Measurements from ENCODE around the gene GLYATL1. TPM values are rescaled to one million over a fixed set of nuclear protein-coding genes. Genes with fewer than 3 reads are reported as not detected.

The GLYATL1 gene
- total and polyA plus RNA-seq, 2 of the 13 experiments (the other 11 are each of a cell fraction or from before 2014, with no cell fraction given): 0.17 TPM; not detected in 1

DNA sequence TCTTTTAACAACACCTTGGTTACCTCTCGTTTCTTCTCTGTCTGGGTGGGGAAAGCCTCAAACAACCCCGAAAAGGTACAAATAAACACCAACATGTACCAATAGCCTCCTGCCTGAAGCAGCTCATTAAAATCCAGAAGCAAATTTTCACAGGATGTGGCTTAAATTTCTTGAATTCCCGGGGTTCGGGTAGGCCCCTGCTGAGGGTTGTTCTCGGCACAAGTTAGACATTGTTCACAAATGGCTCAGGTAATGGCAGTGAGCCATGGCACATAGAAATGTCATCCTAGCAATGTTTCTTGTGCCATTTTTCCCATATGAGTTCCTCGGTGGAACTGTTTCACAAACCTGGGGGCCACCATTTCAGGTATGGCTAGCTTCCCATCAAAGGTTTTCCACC, 19.7 kb upstream of the GLYATL1 start:
- TF ChIP-seq NR0B2 (CRISPR knock-in tag; IDR thresholded peaks at IDR 0.05) (no peak), ZNF570 (CRISPR knock-in tag; IDR thresholded peaks at IDR 0.05; ENCODE audit: borderline replicate concordance) (no peak), HDAC1 (CRISPR knock-in tag; IDR thresholded peaks at IDR 0.05) (no peak), TGIF2 (CRISPR knock-in tag; IDR thresholded peaks at IDR 0.05) (no peak), RBM22 (optimal IDR thresholded peaks at IDR 0.05; ENCODE audit: low read length) (no peak), NCOA2 (CRISPR knock-in tag; IDR thresholded peaks at IDR 0.05) (no peak), GLI4 (CRISPR knock-in tag; IDR thresholded peaks at IDR 0.05; ENCODE audit: borderline replicate concordance) (no peak)
- ChIA-PET POLR2A (no interaction called here), CTCF (ENCODE audit: low intra/inter-chr PET ratio, low total read pairs) (no interaction called here)
- H3K79me2 ChIP-seq (ENCODE audit: insufficient read depth, low read length): no peaks in the 10 kb centered on the region
- DNase-seq (ENCODE audit: low spot score): no peak
- H3K4me3 ChIP-seq (replicated peaks in 1 of 3; ENCODE audit: insufficient read depth in 1 of 3, low read depth in 2 of 3, low read length in 3 of 3): no peak overlapping the region
- ATAC-seq: no peak
- no TSS peak for BruUV-seq (replicated peaks)
- no peak for FAIRE-seq
- H3K9ac ChIP-seq (ENCODE audit: insufficient read depth, low read depth, low read length): no peak overlapping the region
- peaks cover 8% of the 10 kb centered on the region; the same call in 1 of the 2 replicates for H3K4me1 ChIP-seq (ENCODE audit: insufficient read depth, low read length)
- H3K27ac ChIP-seq (ENCODE audit: extremely low read length, insufficient read depth, low read length): no peak overlapping the region
- H3K27me3 ChIP-seq (ENCODE audit: control insufficient read depth in 1 of 2, insufficient read depth in 2 of 2, low read length in 2 of 2): no peaks in the 10 kb centered on the region; a peak in 1 of 5 replicates
- H4K20me1 ChIP-seq (ENCODE audit: insufficient read depth, low read length): no peaks in the 10 kb centered on the region
- WGBS (ENCODE audit: low lambda C conversion rate): 7% methylated on average over 6 of the region's 6 CpGs
- in situ Hi-C loops (cut with HindIII; ENCODE audit: extremely low pct_ligation_motif_present, low pct_unique_long_range_greater_than_20kb) (no loop called here), intact Hi-C loops (cut with micrococcal nuclease; ENCODE audit: unreplicated experiment) (no loop called here)
- H3K9me3 ChIP-seq (ENCODE audit: low read length): peaks cover 23% of the 10 kb centered on the region
- H3K36me3 ChIP-seq (replicated peaks in 1 of 2; ENCODE audit: control insufficient read depth in 1 of 2, insufficient read depth in 2 of 2, low read length in 2 of 2): no peaks in the 10 kb centered on the region
- H2AFZ ChIP-seq (ENCODE audit: low read length): no peak overlapping the region
- no peak overlapping the region for H3K4me2 ChIP-seq (ENCODE audit: low read depth, low read length)

GRCh38 chr11:58919980-58920379, 19.3 kb upstream of the GLYATL1 start:
- Histone ChIP-seq H4K20me1 (ENCODE audit: insufficient read depth, low read length) (no peaks in the 10 kb centered on the region), H2AFZ (ENCODE audit: low read length) (no peak overlapping the region), H3K4me1 (ENCODE audit: insufficient read depth, low read length) (peaks cover 9% of the 10 kb centered on the region; the same call in 1 of the 2 replicates), H3K9ac (ENCODE audit: insufficient read depth, low read depth, low read length) (no peak overlapping the region), H3K36me3 (replicated peaks in 1 of 2; ENCODE audit: control insufficient read depth in 1 of 2, insufficient read depth in 2 of 2, low read length in 2 of 2) (no peaks in the 10 kb centered on the region), H3K4me3 (replicated peaks in 1 of 3; ENCODE audit: insufficient read depth in 1 of 3, low read depth in 2 of 3, low read length in 3 of 3) (no peak overlapping the region), H3K27ac (ENCODE audit: extremely low read length, insufficient read depth, low read length) (no peak overlapping the region), H3K27me3 (ENCODE audit: control insufficient read depth in 1 of 2, insufficient read depth in 2 of 2, low read length in 2 of 2) (no peaks in the 10 kb centered on the region; a peak in 1 of 5 replicates), H3K9me3 (ENCODE audit: low read length) (peaks cover 23% of the 10 kb centered on the region), H3K4me2 (ENCODE audit: low read depth, low read length) (no peak overlapping the region), H3K79me2 (ENCODE audit: insufficient read depth, low read length) (no peaks in the 10 kb centered on the region)
- DNase-seq (ENCODE audit: low spot score) (no peak), ATAC-seq (no peak), FAIRE-seq (no peak)
- intact Hi-C loops (cut with micrococcal nuclease; ENCODE audit: unreplicated experiment) (loop anchor here (10.0 kb wide), 1 partner anchor 155 kb away; no protein-coding TSS in a partner anchor), in situ Hi-C loops (cut with HindIII; ENCODE audit: extremely low pct_ligation_motif_present, low pct_unique_long_range_greater_than_20kb) (no loop called here)
- BruUV-seq (replicated peaks): no TSS peak
- CTCF ChIA-PET (ENCODE audit: low intra/inter-chr PET ratio, low total read pairs): no interaction called here
- WGBS (ENCODE audit: low lambda C conversion rate): 72% methylated on average over 2 of the region's 2 CpGs
- TF ChIP-seq ZNF770 (CRISPR knock-in tag; IDR thresholded peaks at IDR 0.05) (no peak), STAG1 (CRISPR knock-in tag; IDR thresholded peaks at IDR 0.05) (peak; percentile 2; the same call in 1 of the 2 replicates)
- POLR2A ChIA-PET: no interaction called here
